Measurements from ENCODE around the gene TEDC1.
A peak's percentile ranks its signal among the peaks of the same experiment; 100 is the strongest.

Gene TEDC1

DNA sequence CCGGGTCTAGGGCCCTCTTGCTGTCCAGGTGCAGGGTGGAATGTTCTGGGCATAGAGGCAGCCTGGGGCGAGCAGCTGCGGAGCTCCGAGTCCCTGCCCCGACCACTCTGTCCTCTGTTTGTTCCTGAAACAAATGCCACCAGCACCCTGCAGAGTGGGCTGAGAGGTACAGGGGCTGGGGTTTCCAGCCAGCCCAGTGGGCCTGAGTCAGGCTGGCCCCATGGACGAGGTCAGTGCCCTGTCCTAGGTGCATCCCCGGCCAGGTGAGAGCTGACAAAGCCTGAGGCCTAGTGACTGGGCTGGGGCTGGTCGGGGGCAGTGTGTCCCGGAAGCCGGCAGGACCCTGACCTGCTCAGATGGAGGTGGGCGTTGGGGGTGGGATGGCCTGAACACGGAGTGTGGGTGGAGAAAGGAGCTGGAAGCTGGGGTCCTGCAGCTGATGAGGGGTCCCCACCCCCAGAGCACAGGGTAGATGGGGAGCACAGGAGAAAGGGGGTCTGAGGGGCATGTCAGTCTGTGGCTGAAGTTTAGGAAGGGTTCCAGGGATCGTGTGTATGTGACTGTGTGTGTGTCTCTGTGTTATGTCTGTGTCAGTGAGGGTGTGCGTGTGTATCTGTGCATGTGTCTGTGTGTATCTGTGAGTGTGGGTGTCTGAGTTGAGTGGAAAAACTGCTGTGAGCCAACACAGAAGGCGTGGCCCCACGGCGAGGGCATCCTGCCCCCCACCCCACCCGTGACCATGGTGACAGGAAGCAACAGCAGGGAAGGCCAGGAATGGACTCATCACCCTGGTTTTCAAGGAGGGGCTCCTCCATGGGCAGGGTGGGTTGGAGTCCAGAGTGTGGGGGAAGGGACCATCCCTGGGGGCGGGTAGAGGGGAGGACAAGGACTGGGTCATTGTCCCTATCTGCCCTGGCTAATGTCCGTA, 6.7 kb upstream of the TEDC1 start:
- H3K4me1 ChIP-seq: peaks cover 67 to 98% (median 96%) of the 10 kb centered on the region in 10 experiments
- H4K20me1 ChIP-seq: peaks cover 0 to 66% (median 23%) of the 10 kb centered on the region in 11 experiments; a peak in 15 of 22 replicates
- H3K27ac ChIP-seq: peak overlapping the region in 1 of 11 experiments; percentile 98; a peak in 4 of 22 replicates
- H3K4me3 ChIP-seq: peak overlapping the region in 1 of 10 experiments; percentile 22; a peak in 1 of 20 replicates
- H3K9ac ChIP-seq: peak overlapping the region in 4 of 11 experiments; percentile 9 to 82 (median 76); a peak in 4 of 22 replicates
- no peak for TF ChIP-seq Cebpa-rat (IDR thresholded peaks at IDR 0.05)
- no peaks in the 10 kb centered on the region; a peak in 1 of 22 replicates for H3K36me3 ChIP-seq
- H3K27me3 ChIP-seq: peaks cover 38 to 56% (median 51%) of the 10 kb centered on the region in 11 experiments
- H3K4me2 ChIP-seq: peak overlapping the region in 9 of 11 experiments; percentile 97 to 100 (median 100); a peak in 20 of 22 replicates
- no peaks in the 10 kb centered on the region for H3K9me3 ChIP-seq (replicated peaks in 1 of 11)

DNA sequence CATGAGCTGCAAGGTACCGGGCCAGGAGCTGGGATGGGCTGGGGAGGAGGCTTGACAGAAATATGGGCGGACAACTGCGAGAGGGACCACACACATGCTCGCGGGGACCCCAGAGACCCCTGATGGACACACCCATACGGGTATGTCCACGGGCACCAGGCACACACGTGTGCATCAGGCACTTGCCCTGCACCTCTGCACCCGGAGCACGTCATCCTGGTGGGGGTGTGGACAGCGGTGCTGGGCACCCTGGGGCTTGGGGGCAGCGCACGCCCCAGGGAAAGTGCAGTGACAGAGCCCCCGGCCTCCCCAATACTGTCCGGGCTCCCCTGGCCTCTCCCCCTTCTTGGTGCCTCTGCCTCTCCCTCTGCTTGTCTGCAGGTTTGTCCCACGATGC, 6.1 kb upstream of the TEDC1 start:
- peaks cover 70 to 96% (median 94%) of the 10 kb centered on the region in 10 experiments for H3K4me1 ChIP-seq
- peaks cover 0 to 61% (median 19%) of the 10 kb centered on the region in 11 experiments; a peak in 14 of 22 replicates for H4K20me1 ChIP-seq
- H3K27me3 ChIP-seq: peaks cover 32 to 49% (median 45%) of the 10 kb centered on the region in 11 experiments
- H3K27ac ChIP-seq: no peak overlapping the region; a peak in 1 of 22 replicates
- H3K4me2 ChIP-seq: peak overlapping the region in 10 of 11 experiments; percentile 6 to 100 (median 100); a peak in 16 of 22 replicates
- H3K9ac ChIP-seq: no peak overlapping the region; a peak in 1 of 22 replicates
- TF ChIP-seq Cebpa-rat (IDR thresholded peaks at IDR 0.05): no peak
- H3K36me3 ChIP-seq: no peaks in the 10 kb centered on the region; a peak in 1 of 22 replicates
- no peak overlapping the region for H3K4me3 ChIP-seq
- no peaks in the 10 kb centered on the region for H3K9me3 ChIP-seq (replicated peaks in 1 of 11)

DNA sequence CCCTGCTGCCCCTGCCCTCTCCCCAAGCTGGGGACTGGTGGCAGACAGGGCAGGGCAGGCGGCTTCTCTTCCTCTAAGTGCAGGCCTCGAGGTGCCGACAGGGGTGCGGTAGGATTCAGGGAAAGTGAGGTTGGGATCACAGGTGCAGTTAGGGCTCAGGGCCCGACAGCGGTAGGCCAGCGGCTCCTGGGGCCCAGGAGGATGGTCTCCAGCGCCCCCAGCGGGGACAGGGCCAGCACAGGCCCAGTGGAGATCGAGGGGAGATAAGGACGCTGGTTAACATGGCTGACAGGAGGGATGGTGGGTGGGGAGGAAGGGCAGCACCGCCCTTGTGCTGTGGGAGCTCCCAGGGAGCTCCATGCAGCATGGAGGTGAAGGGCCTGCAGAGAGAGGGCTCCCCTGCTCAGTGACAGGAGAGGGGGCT, 5.3 kb upstream of the TEDC1 start:
- no peaks in the 10 kb centered on the region for H3K9me3 ChIP-seq (replicated peaks in 1 of 11)
- H3K4me3 ChIP-seq: peak overlapping the region in 5 of 10 experiments; percentile 62 to 78 (median 65); a peak in 7 of 20 replicates
- H3K4me2 ChIP-seq: peak overlapping the region; percentile 95 to 100 (median 99)
- no peaks in the 10 kb centered on the region; a peak in 1 of 22 replicates for H3K36me3 ChIP-seq
- peak overlapping the region in 4 of 11 experiments; percentile 76 to 80 (median 78); a peak in 2 of 22 replicates for H3K9ac ChIP-seq
- peaks cover 0 to 54% (median 17%) of the 10 kb centered on the region in 11 experiments; a peak in 13 of 22 replicates for H4K20me1 ChIP-seq
- H3K27ac ChIP-seq: no peak overlapping the region; a peak in 2 of 22 replicates
- peaks cover 70 to 94% (median 86%) of the 10 kb centered on the region in 10 experiments for H3K4me1 ChIP-seq
- H3K27me3 ChIP-seq: peaks cover 27 to 42% (median 37%) of the 10 kb centered on the region in 11 experiments
- no peak for TF ChIP-seq Cebpa-rat (IDR thresholded peaks at IDR 0.05)

DNA sequence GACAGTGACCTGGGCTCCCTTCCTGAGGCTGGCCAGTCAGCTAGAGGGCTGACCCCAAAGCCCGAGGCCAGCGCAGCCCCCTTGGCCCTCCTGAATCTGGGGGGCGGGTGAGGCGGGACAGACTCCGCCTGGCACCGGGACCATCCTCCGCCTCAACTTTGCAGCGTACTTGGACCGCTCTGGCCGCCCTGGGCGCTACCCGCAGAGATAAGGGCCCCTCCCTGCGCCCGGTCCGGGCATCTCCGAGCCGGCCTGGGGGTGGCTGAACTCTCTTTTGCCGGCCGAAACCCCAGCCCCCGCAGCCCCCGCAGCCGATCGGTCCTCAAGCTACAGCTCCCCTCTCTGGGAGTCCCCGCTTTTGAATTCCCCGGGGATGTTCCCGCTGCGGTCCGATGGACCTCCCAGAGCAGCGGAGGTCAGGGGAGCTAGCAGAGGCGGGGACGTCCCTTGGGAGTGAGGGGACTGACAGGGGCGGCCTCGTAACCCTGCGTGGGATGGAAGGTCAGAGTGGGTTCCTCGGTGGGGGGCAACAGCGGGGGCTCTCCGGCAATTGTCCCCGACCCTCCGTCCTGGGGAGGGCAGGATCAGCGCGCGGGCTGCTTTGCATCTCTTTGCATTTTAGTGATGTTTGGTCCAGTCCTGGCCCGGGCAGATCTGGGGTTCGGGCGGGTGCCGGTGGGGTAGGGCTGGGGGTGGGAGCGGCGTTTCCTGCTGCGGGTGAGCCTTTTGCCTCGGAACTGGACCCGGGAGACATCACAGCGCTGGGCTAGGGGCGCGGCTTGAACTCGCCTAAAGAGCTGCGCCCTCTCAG, 4.7 kb upstream of the TEDC1 start, which contains the start of gene CRIP1:
CRIP1 (plus strand) TSS at position 724 of the 811 bp plus-strand sequence. CDS start 374 bp downstream, outside the sequence.
- Histone ChIP-seq H3K9ac (peak within 1 kb of the TSS; percentile 68 to 84 (median 76)), H3K36me3 (no peaks in the 10 kb centered on the region; a peak in 1 of 22 replicates), H3K4me3 (peak within 1 kb of the TSS; percentile 53 to 78 (median 63)), H3K4me1 (peaks cover 65 to 88% (median 80%) of the 10 kb centered on the region in 10 experiments), H3K9me3 (replicated peaks in 1 of 11) (no peaks in the 10 kb centered on the region), H3K4me2 (peak within 1 kb of the TSS; percentile 95 to 100 (median 99)), H3K27ac (peak within 1 kb of the TSS; percentile 27 to 81 (median 64)), H3K27me3 (peaks cover 26 to 41% (median 37%) of the 10 kb centered on the region in 11 experiments), H4K20me1 (peaks cover 0 to 49% (median 17%) of the 10 kb centered on the region in 11 experiments; a peak in 13 of 22 replicates)
- TF ChIP-seq Cebpa-rat (IDR thresholded peaks at IDR 0.05): no peak

DNA sequence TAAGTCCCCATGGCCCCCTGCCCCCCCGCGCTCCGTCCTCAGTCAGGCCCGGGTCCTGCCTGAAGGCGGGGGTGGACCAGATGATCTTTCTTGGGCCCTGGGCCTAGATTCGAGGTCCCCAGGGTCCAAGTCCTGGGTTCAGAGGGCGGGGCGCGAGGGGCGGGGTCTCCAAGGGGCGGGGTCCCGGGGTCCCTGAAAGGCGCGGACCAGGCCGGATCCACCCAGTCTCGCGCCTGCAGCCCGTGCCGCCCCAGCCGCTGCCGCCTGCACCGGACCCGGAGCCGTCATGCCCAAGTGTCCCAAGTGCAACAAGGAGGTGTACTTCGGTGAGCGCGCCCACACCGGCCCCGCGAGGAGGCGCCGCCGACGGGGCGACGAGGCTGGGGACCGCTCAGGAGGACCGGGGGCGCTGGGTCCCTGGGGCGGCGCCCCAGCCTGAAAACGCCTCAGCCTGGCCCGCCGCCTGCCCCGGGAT, 4.0 kb upstream of the TEDC1 start:
- peak overlapping the region; percentile 27 to 81 (median 64); a peak in 21 of 22 replicates for H3K27ac ChIP-seq

DNA sequence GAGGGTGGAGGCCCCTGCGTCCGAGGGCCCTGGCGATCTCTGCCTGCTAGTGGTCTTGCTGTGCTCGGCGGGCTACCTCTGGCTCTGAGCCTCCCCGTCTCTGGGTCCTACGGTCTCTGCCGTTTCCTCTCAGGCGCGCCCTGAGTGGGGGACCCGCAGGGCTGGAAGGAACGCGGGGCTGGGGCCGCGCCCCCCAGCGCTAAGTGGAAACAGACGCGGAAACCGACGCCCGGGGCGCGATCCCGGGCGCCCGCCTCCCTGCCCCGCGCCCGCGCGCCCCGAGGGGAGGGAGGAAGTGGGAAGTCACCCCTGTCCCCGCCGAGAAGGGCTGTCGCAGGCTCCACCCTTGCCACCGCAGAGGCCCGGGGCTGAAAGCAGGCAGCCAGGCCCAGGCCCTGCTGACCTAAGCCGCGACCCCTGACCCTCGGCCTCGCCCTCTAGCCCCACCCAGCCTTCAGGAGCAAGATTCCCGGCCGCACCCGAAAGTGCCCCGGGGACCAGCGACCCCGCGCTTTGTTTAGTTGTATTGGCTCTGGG, 3.5 kb upstream of the TEDC1 start:
- peaks cover 26 to 41% (median 37%) of the 10 kb centered on the region in 11 experiments for H3K27me3 ChIP-seq
- H3K4me3 ChIP-seq: peak overlapping the region; percentile 53 to 78 (median 63)

More for the DNA sequence above, 4.0 kb upstream of the TEDC1 start:
- H3K4me1 ChIP-seq: peaks cover 64 to 85% (median 79%) of the 10 kb centered on the region in 10 experiments
- H3K9me3 ChIP-seq (replicated peaks in 1 of 11): no peaks in the 10 kb centered on the region
- H3K9ac ChIP-seq: peak overlapping the region; percentile 68 to 84 (median 76)
- H3K36me3 ChIP-seq: peaks cover 0 to 2% (median 0%) of the 10 kb centered on the region in 11 experiments; a peak in 1 of 22 replicates
- peaks cover 0 to 52% (median 21%) of the 10 kb centered on the region in 11 experiments; a peak in 15 of 22 replicates for H4K20me1 ChIP-seq
- peak overlapping the region; percentile 53 to 78 (median 63) for H3K4me3 ChIP-seq
- peaks cover 26 to 41% (median 37%) of the 10 kb centered on the region in 11 experiments for H3K27me3 ChIP-seq
- no peak for TF ChIP-seq Cebpa-rat (IDR thresholded peaks at IDR 0.05)
- H3K4me2 ChIP-seq: peak overlapping the region; percentile 95 to 100 (median 99)

DNA sequence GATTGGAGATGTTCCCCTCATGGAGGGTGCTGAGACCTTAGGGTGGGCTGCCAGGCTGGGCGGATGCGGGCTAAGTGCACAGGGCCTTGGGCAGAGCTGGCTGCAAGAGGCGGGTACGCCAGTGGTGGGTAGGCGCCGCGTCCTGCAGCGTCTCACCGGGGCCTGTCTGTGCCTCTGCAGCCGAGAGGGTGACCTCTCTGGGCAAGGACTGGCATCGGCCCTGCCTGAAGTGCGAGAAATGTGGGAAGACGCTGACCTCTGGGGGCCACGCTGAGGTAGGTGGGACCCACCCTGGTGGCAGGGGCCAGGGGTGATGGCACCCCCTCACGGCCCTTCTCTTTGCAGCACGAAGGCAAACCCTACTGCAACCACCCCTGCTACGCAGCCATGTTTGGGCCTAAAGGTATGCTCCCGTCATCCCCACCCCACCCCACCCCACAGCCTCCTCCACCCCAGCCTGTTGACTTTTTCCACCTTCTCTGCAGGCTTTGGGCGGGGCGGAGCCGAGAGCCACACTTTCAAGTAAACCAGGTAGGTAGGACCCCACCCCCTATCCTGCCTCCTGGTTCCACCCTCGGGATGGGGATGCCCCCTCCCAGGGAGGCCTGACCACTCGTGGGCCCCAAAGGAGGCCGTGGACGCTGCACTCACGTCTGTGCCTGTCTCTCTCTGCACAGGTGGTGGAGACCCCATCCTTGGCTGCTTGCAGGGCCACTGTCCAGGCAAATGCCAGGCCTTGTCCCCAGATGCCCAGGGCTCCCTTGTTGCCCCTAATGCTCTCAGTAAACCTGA, 2.9 kb upstream of the TEDC1 start:
- TF ChIP-seq Cebpa-rat (IDR thresholded peaks at IDR 0.05): no peak
- peaks cover 0 to 13% (median 0%) of the 10 kb centered on the region in 11 experiments; a peak in 6 of 22 replicates for H3K36me3 ChIP-seq
- no peaks in the 10 kb centered on the region for H3K9me3 ChIP-seq (replicated peaks in 1 of 11)
- peak overlapping the region; percentile 68 to 87 (median 79) for H3K9ac ChIP-seq
- H3K4me3 ChIP-seq: peak overlapping the region; percentile 53 to 78 (median 63)
- H4K20me1 ChIP-seq: peaks cover 0 to 51% (median 21%) of the 10 kb centered on the region in 11 experiments; a peak in 15 of 22 replicates
- H3K4me1 ChIP-seq: peaks cover 55 to 82% (median 74%) of the 10 kb centered on the region in 10 experiments
- H3K27me3 ChIP-seq: peaks cover 26 to 41% (median 37%) of the 10 kb centered on the region in 11 experiments
- H3K4me2 ChIP-seq: peak overlapping the region; percentile 97 to 100 (median 100)
- H3K27ac ChIP-seq: peak overlapping the region; percentile 27 to 81 (median 64); a peak in 19 of 22 replicates

More for the DNA sequence above, 3.5 kb upstream of the TEDC1 start:
- peak overlapping the region; percentile 95 to 100 (median 99) for H3K4me2 ChIP-seq
- peak overlapping the region; percentile 27 to 81 (median 64) for H3K27ac ChIP-seq
- no peak for TF ChIP-seq Cebpa-rat (IDR thresholded peaks at IDR 0.05)
- H4K20me1 ChIP-seq: peaks cover 0 to 52% (median 26%) of the 10 kb centered on the region in 11 experiments; a peak in 15 of 22 replicates
- peaks cover 62 to 85% (median 79%) of the 10 kb centered on the region in 10 experiments for H3K4me1 ChIP-seq
- H3K9ac ChIP-seq: peak overlapping the region; percentile 68 to 84 (median 76)
- peaks cover 0 to 7% (median 0%) of the 10 kb centered on the region in 11 experiments; a peak in 6 of 22 replicates for H3K36me3 ChIP-seq
- H3K9me3 ChIP-seq (replicated peaks in 1 of 11): no peaks in the 10 kb centered on the region
